HG03060 (cell line): ENCODE results near the gene CBLN4.

Source experiments
- ATAC-seq: cut with Tn5 transposase; IDR thresholded peaks from one replicate; pipeline ENCODE4 v1.9.1; 2021; ENCODE audit warnings: low read depth, moderate number of reproducible peaks; ENCODE audit not compliant: unreplicated experiment

The CBLN4 gene

DNA sequence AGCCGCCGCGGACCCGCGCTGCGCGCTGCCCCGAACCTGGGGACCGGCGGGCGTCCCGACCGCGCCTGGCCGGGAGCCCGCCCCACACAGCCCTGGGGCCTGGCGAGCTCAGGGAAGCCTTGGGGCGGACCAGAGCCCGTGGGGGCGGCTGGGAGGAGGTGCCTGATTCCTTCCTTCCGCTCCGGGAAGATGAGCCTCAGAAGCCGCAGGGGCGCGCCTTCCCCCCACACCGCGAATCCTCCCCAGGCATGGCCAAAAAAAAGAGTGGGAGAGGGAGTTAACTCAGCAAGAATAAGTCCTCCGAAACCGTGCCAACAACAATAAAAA lies at the start of gene CBLN4:
CBLN4 (minus strand) TSS at position 131 of the 327 bp plus-strand sequence. CDS start 1,348 bp downstream, outside the sequence.
- ATAC-seq, result no peak

- no peak for ATAC-seq
Measured at GRCh38 chr20:56043227-56043626, 37.9 kb upstream of the CBLN4 start.

DNA sequence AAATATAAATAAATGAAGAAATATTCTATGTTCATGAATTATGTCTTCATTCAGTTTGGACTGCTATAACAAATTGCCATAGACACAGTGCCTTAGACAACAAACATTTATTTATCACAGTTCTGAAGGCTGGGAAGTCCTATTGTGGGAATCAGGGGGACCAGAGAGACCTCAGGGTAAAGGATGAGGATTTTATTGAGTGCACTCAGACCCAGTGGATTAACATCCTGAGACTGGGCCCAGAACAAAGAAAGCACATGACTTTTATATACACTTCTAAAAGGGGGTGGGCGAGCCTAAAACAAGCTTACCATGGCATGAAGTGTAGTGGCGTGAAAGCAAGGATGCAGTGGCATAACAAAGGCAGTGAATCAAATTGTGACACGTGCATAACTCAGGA lies 26.9 kb upstream of the CBLN4 start:
- ATAC-seq, result no peak

DNA sequence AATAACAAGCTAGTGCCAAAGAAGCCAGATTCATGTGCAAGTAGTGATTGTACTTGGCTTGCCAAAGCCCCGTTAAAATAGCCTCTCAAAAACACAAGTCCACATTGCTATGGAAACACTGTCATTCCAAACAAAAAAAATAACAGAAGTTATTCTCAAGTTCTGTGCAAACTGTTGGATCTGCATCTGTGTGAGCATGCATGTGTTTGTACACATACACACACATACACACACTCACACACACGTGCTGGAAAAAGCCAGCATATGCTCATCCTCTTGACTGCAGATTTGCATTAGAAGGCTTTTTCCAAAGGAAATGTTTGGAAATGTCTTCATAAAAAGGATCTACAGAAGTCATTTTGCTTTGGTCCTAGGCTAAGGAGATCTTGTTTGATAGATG lies 13.4 kb upstream of the CBLN4 start:
- no peak for ATAC-seq

GRCh38 chr20:56018194-56018593 lies 12.9 kb upstream of the CBLN4 start:
- no peak for ATAC-seq

DNA sequence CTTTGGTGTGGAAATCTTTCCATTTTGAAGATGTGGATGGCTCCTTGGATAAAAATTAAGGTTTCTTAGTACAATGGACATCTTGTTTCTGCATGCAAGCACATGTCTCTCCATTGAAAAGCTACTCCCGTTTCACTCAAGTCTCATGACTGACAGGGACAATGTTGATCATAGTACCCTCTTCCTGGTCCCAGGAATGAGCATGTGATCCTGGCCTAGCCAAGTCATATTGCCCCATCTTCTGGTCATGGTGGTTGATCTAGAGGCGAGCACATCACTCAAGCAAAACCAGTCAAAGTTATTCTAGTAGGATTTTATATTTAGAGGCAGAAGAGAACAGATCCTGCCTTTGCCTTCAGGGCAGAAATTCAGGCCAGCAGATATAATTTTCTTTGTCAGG lies 12.2 kb upstream of the CBLN4 start:
- ATAC-seq, result no peak

DNA sequence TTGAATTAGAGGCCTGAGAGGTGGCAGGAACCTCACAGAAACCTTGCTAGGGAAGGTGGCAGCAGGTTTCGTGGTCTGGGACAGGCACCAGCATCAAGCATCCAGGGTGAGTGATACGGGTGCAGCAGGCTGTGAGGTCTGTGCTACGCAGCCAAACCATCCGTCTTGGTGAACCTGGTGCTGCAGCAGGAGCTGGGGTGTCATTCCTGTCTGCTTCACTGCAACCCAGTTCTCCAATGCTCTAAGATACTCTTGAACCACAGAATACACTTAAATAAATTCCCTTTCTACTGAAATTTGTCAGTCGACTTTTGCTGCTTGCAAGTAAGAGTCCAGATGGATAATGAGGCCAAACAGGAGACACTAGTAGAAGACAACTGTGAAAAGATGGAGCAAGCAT lies 9.7 kb upstream of the CBLN4 start:
- ATAC-seq, result no peak

GRCh38 chr20:56014151-56014550 lies 8.8 kb upstream of the CBLN4 start:
- no peak for ATAC-seq

DNA sequence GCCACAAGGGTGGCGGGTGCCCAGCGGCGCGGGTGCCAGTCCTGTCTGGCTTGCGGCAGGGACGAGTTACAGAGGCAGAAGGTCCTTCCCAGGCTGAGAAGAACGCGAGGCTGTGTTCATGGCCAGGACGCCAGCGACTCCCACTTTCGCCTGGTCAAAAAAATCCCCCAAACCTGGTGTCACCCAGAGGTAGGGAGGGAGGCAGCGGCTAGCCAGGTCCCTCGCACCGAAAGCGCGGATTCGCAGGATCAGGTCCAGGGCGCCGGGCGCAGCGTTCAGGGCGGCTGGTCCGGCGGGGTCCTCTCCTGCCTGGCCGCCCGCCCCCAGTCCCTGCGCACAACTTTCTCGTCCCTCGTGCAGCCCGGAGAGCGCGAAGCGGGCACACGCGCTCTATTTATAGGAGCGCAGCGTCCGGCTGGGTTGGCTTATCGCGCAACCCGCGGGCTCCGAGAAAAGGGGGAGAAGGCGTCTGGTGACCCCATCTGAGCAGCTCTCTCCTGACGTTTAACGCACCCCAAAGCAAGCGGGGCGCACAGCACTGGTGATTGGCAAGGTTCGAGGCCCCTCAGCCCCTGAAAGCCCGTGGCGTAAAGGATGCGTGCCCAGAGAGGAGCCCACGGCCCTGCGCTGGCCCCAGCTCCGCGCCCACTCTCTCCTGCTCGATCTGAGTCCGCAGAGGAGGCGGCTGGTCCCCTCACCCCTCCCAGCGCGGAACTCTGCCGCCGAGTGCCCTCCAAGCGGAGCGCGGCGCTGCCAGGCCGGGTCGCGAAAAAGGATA lies 519 bp downstream of the CBLN4 start:
- ATAC-seq, result no peak

GRCh38 chr20:56004007-56004406 lies 1.3 kb downstream of the CBLN4 start:
- no peak for ATAC-seq

GRCh38 chr20:56002908-56003800 lies 2.2 kb downstream of the CBLN4 start:
- ATAC-seq, result no peak

DNA sequence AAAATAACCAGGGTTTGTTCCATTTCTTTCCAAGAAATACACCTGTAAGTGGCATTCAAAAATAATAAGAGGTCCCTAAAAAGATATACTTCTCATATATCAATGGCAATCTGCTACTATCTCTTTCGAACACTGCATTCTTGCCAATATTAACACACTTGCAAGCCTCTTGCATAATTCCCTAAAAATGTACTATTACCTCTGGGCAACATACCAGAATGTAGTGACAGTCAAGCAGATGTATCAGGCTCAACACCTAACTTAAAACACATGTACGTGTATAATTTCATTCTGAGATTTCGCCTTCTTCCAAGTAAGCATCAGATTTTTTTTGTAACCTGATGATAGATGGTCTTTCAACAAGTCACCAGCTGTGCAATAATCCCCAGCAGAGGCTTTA lies 3.4 kb downstream of the CBLN4 start:
- no peak for ATAC-seq

DNA sequence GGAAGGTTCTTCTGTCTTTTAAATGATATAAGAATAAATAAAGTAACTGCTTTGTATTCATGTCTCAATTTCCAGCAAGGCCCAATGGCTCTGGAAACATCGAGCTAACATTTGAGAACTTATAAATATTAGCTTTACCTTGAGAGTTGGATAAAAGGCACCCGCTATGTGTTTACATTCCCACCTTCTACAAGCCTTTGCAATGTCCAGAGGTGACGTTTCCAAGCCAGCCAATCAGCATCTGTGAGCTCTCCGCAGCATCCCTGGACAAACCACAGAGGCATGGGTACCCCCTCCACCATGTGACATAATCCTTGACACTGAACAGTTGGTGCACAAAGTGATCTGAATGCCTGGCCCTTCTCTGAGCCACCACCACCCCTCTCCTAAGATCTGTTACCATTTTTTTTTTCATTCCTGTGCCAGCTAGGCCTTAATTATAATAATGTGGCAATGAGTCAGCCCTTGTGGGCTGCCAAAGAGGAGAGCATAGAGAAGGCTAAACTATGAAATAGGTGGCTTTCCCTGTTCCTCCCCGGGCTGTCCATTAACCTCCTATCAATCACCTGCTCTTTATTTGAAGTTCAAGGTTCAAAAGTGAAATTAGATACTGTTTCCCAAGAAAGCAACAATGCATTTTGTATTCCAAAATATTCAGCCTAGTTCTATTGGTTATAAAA lies 4.1 kb downstream of the CBLN4 start:
- ATAC-seq, result no peak

DNA sequence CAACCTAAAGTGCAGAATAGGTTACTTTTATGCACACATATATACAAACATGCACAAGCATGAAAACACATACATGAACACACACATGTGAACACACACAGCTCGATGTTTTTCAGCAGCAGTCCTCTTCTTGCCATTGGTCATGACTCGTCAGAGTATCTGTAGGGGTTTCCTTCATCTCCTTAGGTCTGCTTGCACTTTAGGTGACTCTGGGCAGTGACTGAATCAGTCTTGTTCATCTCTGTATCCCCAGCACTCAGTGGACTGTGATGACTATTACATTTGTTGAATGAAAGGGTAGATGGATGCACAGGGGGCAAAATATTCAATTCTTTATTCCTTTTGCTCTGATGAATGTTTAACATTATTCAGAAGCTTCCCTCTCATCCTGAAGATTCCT lies 26.8 kb downstream of the CBLN4 start:
- no peak for ATAC-seq

- ATAC-seq, result no peak
Measured at GRCh38 chr20:55977690-55978459, 27.4 kb downstream of the CBLN4 start.

DNA sequence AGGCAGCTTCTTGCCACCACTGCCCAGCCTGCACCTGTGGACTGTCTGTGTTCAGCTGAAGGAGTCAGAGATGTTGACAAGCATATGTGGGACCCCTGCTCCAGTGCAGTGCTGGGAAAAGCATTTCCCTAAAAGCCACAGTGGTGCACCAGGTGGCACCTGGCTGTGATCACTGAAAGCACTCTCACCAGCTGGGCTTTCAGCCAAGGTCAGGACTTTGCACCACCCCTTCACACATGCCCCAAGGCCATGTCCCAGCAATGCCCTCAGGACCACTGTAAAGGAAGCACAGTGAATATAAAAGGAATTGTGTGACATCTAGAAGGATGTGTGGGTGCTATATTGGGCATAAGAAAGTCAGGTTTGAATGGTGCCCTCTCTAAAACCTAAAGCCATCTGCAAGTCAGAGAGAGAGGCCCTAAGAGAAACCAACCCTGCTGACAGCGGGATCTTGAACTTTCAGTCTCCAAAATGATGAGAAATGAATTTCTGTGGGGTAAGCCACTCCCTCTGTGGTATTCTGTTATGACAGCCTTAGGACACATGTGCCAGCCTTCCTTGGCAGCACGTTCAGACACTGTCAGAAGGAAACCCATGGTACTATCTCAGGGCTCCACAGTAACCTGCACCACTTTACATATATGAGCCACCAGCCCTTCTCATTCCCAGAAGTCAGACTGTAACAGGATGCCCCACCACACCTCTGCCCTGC lies 30.7 kb downstream of the CBLN4 start:
- no peak for ATAC-seq

GRCh38 chr20:55964790-55965189 lies 40.5 kb downstream of the CBLN4 start:
- ATAC-seq, result no peak

DNA sequence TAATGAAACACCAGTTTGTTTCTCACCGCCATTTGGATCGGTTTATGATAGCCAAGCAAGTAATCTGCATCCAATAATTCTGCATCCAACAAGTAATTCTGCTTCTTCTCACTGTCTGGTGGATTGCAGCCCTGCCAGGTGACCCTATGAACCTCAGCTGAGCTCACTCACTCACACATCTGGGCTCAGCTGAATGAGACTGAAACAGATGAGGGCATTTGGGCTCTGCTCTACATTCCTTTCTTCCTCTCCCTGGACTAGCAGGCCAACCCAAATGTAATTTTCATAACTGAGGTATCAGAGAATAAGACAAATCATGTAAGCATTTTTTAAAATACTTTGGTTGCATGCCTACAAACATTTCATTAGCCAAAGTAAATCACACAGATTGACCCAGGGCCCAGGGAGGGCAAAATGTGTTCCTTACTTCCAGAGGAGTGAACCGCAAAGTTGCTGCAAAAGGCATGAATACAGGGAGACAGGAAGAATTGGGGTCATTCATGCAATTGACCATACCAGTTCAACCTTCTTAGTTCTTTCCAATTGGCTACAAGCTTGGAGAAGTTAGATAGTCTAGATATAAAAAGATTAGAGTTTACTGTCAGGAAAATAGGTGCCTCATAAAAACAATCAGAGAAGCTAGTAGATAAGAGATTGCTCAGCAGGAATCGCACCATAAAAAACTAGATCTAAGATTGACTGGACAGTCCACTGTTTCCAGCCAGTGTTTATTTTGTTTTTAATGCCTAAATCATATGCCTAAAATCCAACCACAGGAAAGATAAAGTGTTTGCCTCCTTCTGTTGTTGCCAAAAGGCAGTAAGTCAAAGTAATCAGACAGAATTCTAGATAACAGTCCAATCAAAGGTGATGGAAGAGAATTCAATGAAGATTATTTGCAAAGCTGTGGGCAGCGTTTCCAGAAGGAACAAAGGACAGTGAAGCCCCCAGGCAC lies 43.7 kb downstream of the CBLN4 start:
- no peak for ATAC-seq

- ATAC-seq, result no peak
Measured at GRCh38 chr20:55953201-55953600, 52.1 kb downstream of the CBLN4 start.
